MM.1S (cell line): ENCODE data around the gene MYO10.

Experiments used
- CTCF ChIP-seq: fragments of 300-600 bp; sonication (generic); IDR thresholded peaks from 2 replicates; pipeline ENCODE4 v1.5.1; 2016; ENCODE audit warnings: antibody characterized with exemption, low read length, mixed read lengths
- EZH2phosphoT487 ChIP-seq: fragments of 300-600 bp; sonication (generic); IDR thresholded peaks from 2 replicates; pipeline ENCODE4 v1.6.1; 2018; ENCODE audit warnings: antibody characterized with exemption, low read length

GRCh38 chr5:16891033-16891432, 45.1 kb downstream of the MYO10 start:
- TF ChIP-seq CTCF (no peak), EZH2phosphoT487 (no peak)
